SK-N-SH (cell line): ENCODE data around the gene C16orf95. TPM values are rescaled to one million over a fixed set of nuclear protein-coding genes. Genes with fewer than 3 reads are reported as not detected.
A peak's percentile ranks its signal among the peaks of the same experiment; 100 is the strongest.

ENCODE experiments used
- CTCF ChIA-PET: fragments of 300-600, 350-600 bp; formaldehyde crosslinking; extraction: SDS; loops from one replicate; lab custom pipeline; 2021; lab: Yijun Ruan, JAX
- POLR2A ChIA-PET: fragments of 350-600 bp; sonication (Branson Sonifier 250); formaldehyde crosslinking; extraction: SDS; loops from one replicate; lab custom pipeline; 2020; ENCODE audit warnings: antibody characterized with exemption, inconsistent platforms; lab: Yijun Ruan, JAX
- DNase-seq: peaks from one replicate; pipeline ENCODE4 v3.0.0; 2012
- H2AFZ ChIP-seq: fragments of 200-600 bp; sonication (generic); 2 replicates; pipeline ENCODE4 v1.8.1; 2016; ENCODE audit warnings: antibody characterized with exemption, mild to moderate bottlenecking, low read depth
- H3F3A ChIP-seq: fragments of 200-600 bp; sonication (generic); replicated peaks from 2 replicates; pipeline ENCODE3; 2016; ENCODE audit warnings: antibody characterized with exemption, mild to moderate bottlenecking; ENCODE audit not compliant: insufficient read depth
- H3K27ac ChIP-seq, 2 experiments: fragments of 200-500 bp in 1 of 2; fragments of 200-600 bp in 1 of 2; sonication (Bioruptor generic) in 1 of 2; sonication (generic), shearing (Covaris generic) in 1 of 2; 2 replicates each; pipeline versions ENCODE4 v1.5.1 to v1.6.1; 2014 to 2016; ENCODE audit warnings: low read depth in 2 of 2, inconsistent platforms in 1 of 2, low read length in 1 of 2, mild to moderate bottlenecking in 1 of 2, mixed read lengths in 1 of 2
- H3K27me3 ChIP-seq: fragments of 200-600 bp; sonication (generic), shearing (Covaris generic); 2 replicates; pipeline ENCODE4 v1.6.1; 2016; ENCODE audit warnings: mixed run types; ENCODE audit not compliant: insufficient read depth
- H3K36me3 ChIP-seq, 2 experiments: fragments of 200-500 bp in 1 of 2; fragments of 200-600 bp in 1 of 2; sonication (Bioruptor generic) in 1 of 2; sonication (generic) in 1 of 2; replicated peaks in 1 of 2; 2 replicates each; pipeline versions ENCODE3 to v1.5.1; 2014 to 2016; ENCODE audit warnings: low read length in 1 of 2, mild to moderate bottlenecking in 1 of 2; ENCODE audit not compliant: insufficient read depth in 2 of 2, control insufficient read depth in 1 of 2
- H3K4me1 ChIP-seq, 2 experiments: fragments of 200-500 bp in 1 of 2; fragments of 200-600 bp in 1 of 2; sonication (Bioruptor generic) in 1 of 2; sonication (generic), shearing (Covaris generic) in 1 of 2; 2 replicates each; pipeline versions ENCODE4 v1.5.1 to v1.6.1; 2014 to 2016; ENCODE audit warnings: low read depth in 1 of 2, low read length in 1 of 2, mixed run types in 1 of 2; ENCODE audit not compliant: insufficient read depth in 2 of 2, control insufficient read depth in 1 of 2
- H3K4me2 ChIP-seq: fragments of 200-600 bp; sonication (generic), shearing (Covaris generic); 2 replicates; pipeline ENCODE4 v1.6.1; 2017; ENCODE audit warnings: mixed run types
- H3K4me3 ChIP-seq, 2 experiments: fragments of 200-500 bp in 1 of 2; fragments of 200-600 bp in 1 of 2; sonication (Bioruptor generic) in 1 of 2; sonication (generic), shearing (Covaris generic) in 1 of 2; 2 replicates each; pipeline versions ENCODE4 v1.5.1 to v1.8.1; 2014 to 2016; ENCODE audit warnings: low read depth in 2 of 2, inconsistent platforms in 1 of 2, low read length in 1 of 2, mild to moderate bottlenecking in 1 of 2, mixed read lengths in 1 of 2, moderate library complexity in 1 of 2
- H3K79me2 ChIP-seq: fragments of 200-600 bp; sonication (generic); 2 replicates; pipeline ENCODE4 v1.8.1; 2017; ENCODE audit warnings: mild to moderate bottlenecking; ENCODE audit not compliant: insufficient read depth
- H3K9ac ChIP-seq: fragments of 200-600 bp; sonication (generic); 2 replicates; pipeline ENCODE4 v1.6.1; 2017; ENCODE audit warnings: mixed run types
- H3K9me2 ChIP-seq: fragments of 200-600 bp; sonication (generic); 2 replicates; pipeline ENCODE4 v1.6.1; 2017; ENCODE audit warnings: mixed run types
- H3K9me3 ChIP-seq: fragments of 200-600 bp; sonication (generic); 2 replicates; pipeline ENCODE4 v1.6.1; 2017; ENCODE audit warnings: mixed run types, mild to moderate bottlenecking, moderate library complexity
- H4K20me1 ChIP-seq: fragments of 200-600 bp; sonication (generic); 2 replicates; pipeline ENCODE4 v1.6.1; 2017; ENCODE audit warnings: mild to moderate bottlenecking, mixed run types; ENCODE audit not compliant: insufficient read depth
- CHD2 ChIP-seq: fragments of 150-350 bp; IDR thresholded peaks from 2 replicates; pipeline ENCODE4 v1.6.1; 2018; ENCODE audit warnings: low read length; ENCODE audit not compliant: partially characterized antibody
- EP300 ChIP-seq, 2 experiments: IDR thresholded peaks; 2 replicates each; pipeline versions ENCODE4 v1.4.0 to v1.6.1; 2012; ENCODE audit warnings: borderline replicate concordance in 1 of 2, low read depth in 1 of 2, low read length in 1 of 2
- FOSL2 ChIP-seq: IDR thresholded peaks from 2 replicates; pipeline ENCODE4 v1.4.0; 2012; ENCODE audit warnings: low read depth, mild to moderate bottlenecking, moderate library complexity, borderline replicate concordance
- FOXJ3 ChIP-seq: sonication (generic); formaldehyde crosslinking; IDR thresholded peaks from 2 replicates; pipeline ENCODE4 v1.5.1; 2020; ENCODE audit warnings: mild to moderate bottlenecking, missing genetic modification reagents
- GABPA ChIP-seq: IDR thresholded peaks from 2 replicates; pipeline ENCODE4 v1.4.0; 2012; ENCODE audit warnings: low read depth, mild to moderate bottlenecking
- GATA2 ChIP-seq: sonication (generic); formaldehyde crosslinking; IDR thresholded peaks from 2 replicates; pipeline ENCODE4 v1.5.0; 2020; ENCODE audit warnings: mild to moderate bottlenecking, missing genetic modification reagents
- JUND ChIP-seq: IDR thresholded peaks from 2 replicates; pipeline ENCODE4 v1.4.0; 2012
- MAX ChIP-seq: IDR thresholded peaks from 2 replicates; pipeline ENCODE4 v1.4.0; 2012; ENCODE audit warnings: low read depth
- MEF2A ChIP-seq: IDR thresholded peaks from 2 replicates; pipeline ENCODE4 v1.4.0; 2012; ENCODE audit warnings: low read depth, borderline replicate concordance
- MXI1 ChIP-seq: IDR thresholded peaks from 2 replicates; pipeline ENCODE4 v1.6.1; 2012; ENCODE audit warnings: mild to moderate bottlenecking, low read depth, low read length, improper control_type of control experiment
- NFIC ChIP-seq: IDR thresholded peaks from 2 replicates; pipeline ENCODE4 v1.4.0; 2012; ENCODE audit warnings: borderline replicate concordance
- NRF1 ChIP-seq: IDR thresholded peaks from 2 replicates; pipeline ENCODE4 v1.6.1; 2012; ENCODE audit warnings: low read depth, mild to moderate bottlenecking, low read length
- POLR2AphosphoS5 ChIP-seq: IDR thresholded peaks from 2 replicates; pipeline ENCODE4 v1.6.1; 2012; ENCODE audit warnings: low read depth, low read length
- RCOR1 ChIP-seq: fragments of 150-350 bp; IDR thresholded peaks from 2 replicates; pipeline ENCODE4 v1.6.1; 2017; ENCODE audit warnings: antibody characterized with exemption, low read length
- REST ChIP-seq: IDR thresholded peaks from 2 replicates; pipeline ENCODE4 v1.6.1; 2012; ENCODE audit warnings: mild to moderate bottlenecking, low read depth, low read length, moderate library complexity
- SIN3A ChIP-seq: IDR thresholded peaks from 2 replicates; pipeline ENCODE4 v1.6.1; 2012; ENCODE audit warnings: low read depth, mild to moderate bottlenecking, low read length, moderate library complexity, borderline replicate concordance
- TCF12 ChIP-seq: IDR thresholded peaks from 2 replicates; pipeline ENCODE4 v1.4.0; 2012
- TEAD4 ChIP-seq: IDR thresholded peaks from 2 replicates; pipeline ENCODE4 v1.4.0; 2012; ENCODE audit warnings: mild to moderate bottlenecking, borderline replicate concordance; ENCODE audit not compliant: insufficient read depth
- WGBS: methylation state at CpG from one replicate; pipeline ENCODE4 v1.1.6; 2017; ENCODE audit warnings: low lambda C conversion rate; 5-methylcytosine and 5-hydroxymethylcytosine counted together
- polyA plus RNA-seq, 3 experiments: library from polyadenylated mRNA; depleted of rRNA; stranded (reverse); fragments of >200 nt; gene quantifications; 2 replicates each; pipeline ENCODE4 v1.2.3, GENCODE V29; 2012

The C16orf95 gene
- polyA plus RNA-seq, 1 of the 3 experiments (the other 2 are of a cell fraction), result 5.0 TPM

- TF ChIP-seq REST (no peak), NRF1 (no peak), JUND (no peak), GABPA (no peak)
These were observed 35.6 kb upstream of the C16orf95 start (continued) for GRCh38 chr16:87352818-87353217.

- no peak overlapping the region for H2AFZ ChIP-seq
- peak overlapping the region; percentile 43; the same call in 1 of the 2 replicates for H3K4me2 ChIP-seq
- no peak overlapping the region for H3K4me3 ChIP-seq
These were observed 34.1 kb upstream of the C16orf95 start for GRCh38 chr16:87351320-87351698.

GRCh38 chr16:87350681-87351319, 33.6 kb upstream of the C16orf95 start:
- H4K20me1 ChIP-seq, result no peaks in the 10 kb centered on the region

More at GRCh38 chr16:87351320-87351698, 34.1 kb upstream of the C16orf95 start:
- ChIA-PET POLR2A (interaction anchor here (1.2 to 1.6 kb wide), 2 partner anchors 9 to 34 kb away, joined by 4 read pairs; partner anchors contain the start of gene C16orf95), CTCF (interaction anchor here (0.7 to 1.8 kb wide), 3 partner anchors 22 to 1530 kb away, joined by 3 to 5 read pairs (median 4); partner anchors contain the start of gene C16orf95)
- Histone ChIP-seq H3K27me3 (no peaks in the 10 kb centered on the region), H3K27ac (peak overlapping the region; percentile 6 to 77; a peak in 3 of 4 replicates), H3F3A (peaks cover 3% of the 10 kb centered on the region), H3K36me3 (peaks cover 6 to 9% of the 10 kb centered on the region in 2 experiments), H4K20me1 (no peaks in the 10 kb centered on the region), H3K9ac (no peak overlapping the region), H3K4me1 (peaks cover 0 to 30% of the 10 kb centered on the region in 2 experiments; a peak in 3 of 4 replicates), H3K79me2 (peaks cover 14% of the 10 kb centered on the region; the same call in 1 of the 2 replicates), H3K9me2 (no peaks in the 10 kb centered on the region), H3K9me3 (no peaks in the 10 kb centered on the region)
- WGBS, result 56% methylated on average over 7 of the region's 9 CpGs
- TF ChIP-seq TEAD4 (no peak), CHD2 (no peak), GATA2 (CRISPR knock-in tag) (no peak), MEF2A (no peak), EP300 (IDR thresholded peaks at IDR 0.05; ENCODE audit: borderline replicate concordance in 1 of 2, low read depth in 1 of 2, low read length in 1 of 2) (no peak), MAX (no peak), SIN3A (no peak)
- peak; percentile 70 for DNase-seq

More at GRCh38 chr16:87350681-87351319, 33.6 kb upstream of the C16orf95 start:
- Histone ChIP-seq H3K9ac (no peak overlapping the region), H3K4me2 (peak overlapping the region; percentile 43; the same call in 1 of the 2 replicates), H3K27me3 (no peaks in the 10 kb centered on the region), H3K9me3 (no peaks in the 10 kb centered on the region), H3K4me3 (peak overlapping the region in 1 of 2 experiments; percentile 1; a peak in 1 of 4 replicates), H3K79me2 (peaks cover 14% of the 10 kb centered on the region; the same call in 1 of the 2 replicates), H3K36me3 (peaks cover 6 to 9% of the 10 kb centered on the region in 2 experiments), H3K9me2 (no peaks in the 10 kb centered on the region), H3F3A (peaks cover 3% of the 10 kb centered on the region), H3K27ac (peak overlapping the region; percentile 6 to 77; a peak in 3 of 4 replicates), H2AFZ (no peak overlapping the region), H3K4me1 (peaks cover 0 to 30% of the 10 kb centered on the region in 2 experiments; a peak in 3 of 4 replicates)
- TF ChIP-seq RCOR1 (peak; percentile 47; the same call in 1 of the 2 replicates), FOSL2 (peak; percentile 18; the same call in 1 of the 2 replicates), NFIC (no peak), POLR2AphosphoS5 (0 out of 2 replicates have a peak, but pooled peaks have one; percentile 17), FOXJ3 (CRISPR knock-in tag) (no peak), TCF12 (peak; percentile 68), MXI1 (peak; percentile 96)
- ChIA-PET CTCF (interaction anchor here (0.7 to 1.8 kb wide), 3 partner anchors 23 to 1530 kb away, joined by 3 to 5 read pairs (median 4); partner anchors contain the start of gene C16orf95), POLR2A (interaction anchor here (0.6 to 1.6 kb wide), 2 partner anchors 34 to 429 kb away, joined by 3 to 4 read pairs; partner anchors contain the start of gene C16orf95)
- WGBS, result 40% methylated on average over 23 of the region's 23 CpGs
- peak; percentile 85 for DNase-seq
